Measurements from ENCODE around the gene GAGE12J. TPM values are rescaled to one million over a fixed set of nuclear protein-coding genes. Genes with fewer than 3 reads are reported as not detected.
"Not testable (repeated sequence)": the region's sequence is repeated elsewhere in the genome, so short reads cannot be mapped to it uniquely, and the experiment has no call there.

GAGE12J gene
- total RNA-seq, 4 donors from 2014 or later: not detected

GRCh38 chrX:49286581-49286980 is 35.3 kb upstream of the GAGE12J start:
- no peak for DNase-seq
- intact Hi-C loops (cut with DNase I; ENCODE audit: low total_unique reads): no loop called here
- no peak for TF ChIP-seq POLR2A (IDR thresholded peaks at IDR 0.05)
- TF ChIP-seq CTCF (IDR thresholded peaks at IDR 0.05): no peak
- Histone ChIP-seq H3K9me3 (no peaks in the 10 kb centered on the region), H3K4me3 (no peak overlapping the region), H3K27ac (no peak overlapping the region), H3K36me3 (no peaks in the 10 kb centered on the region), H3K4me1 (no peaks in the 10 kb centered on the region), H3K27me3 (no peaks in the 10 kb centered on the region)

DNA sequence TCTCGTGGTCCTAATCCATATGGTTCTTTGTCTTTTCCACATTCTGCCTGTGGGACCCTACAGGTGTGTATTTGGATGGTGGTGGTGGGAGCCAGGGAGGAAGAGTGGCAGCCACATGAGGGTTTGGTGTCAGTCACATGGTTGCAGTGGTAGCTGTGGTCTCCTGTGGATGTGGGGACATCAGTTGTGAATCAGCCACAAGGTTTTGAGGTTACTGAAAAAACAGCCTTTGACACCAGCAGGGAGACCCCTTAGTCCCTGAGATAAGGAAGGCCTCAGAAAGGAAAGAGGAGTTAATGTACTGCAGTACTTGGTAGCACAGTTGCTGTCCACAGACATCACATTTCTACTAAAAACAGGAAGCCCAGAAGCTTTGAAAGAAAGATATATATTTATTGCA is 34.2 kb upstream of the GAGE12J start:
- Histone ChIP-seq H3K27me3 (no peaks in the 10 kb centered on the region), H3K4me3 (no peak overlapping the region), H3K36me3 (no peaks in the 10 kb centered on the region), H3K27ac (no peak overlapping the region), H3K4me1 (no peaks in the 10 kb centered on the region), H3K9me3 (no peaks in the 10 kb centered on the region)
- intact Hi-C loops (cut with DNase I; ENCODE audit: low total_unique reads): no loop called here
- TF ChIP-seq POLR2A (IDR thresholded peaks at IDR 0.05): no peak
- no peak for TF ChIP-seq CTCF (IDR thresholded peaks at IDR 0.05)
- no peak for DNase-seq

- H3K4me1 ChIP-seq: no peaks in the 10 kb centered on the region
- no peaks in the 10 kb centered on the region for H3K36me3 ChIP-seq
- intact Hi-C loops (cut with DNase I; ENCODE audit: low total_unique reads): no loop called here
- no peaks in the 10 kb centered on the region for H3K9me3 ChIP-seq
- TF ChIP-seq CTCF (IDR thresholded peaks at IDR 0.05) (no peak), POLR2A (IDR thresholded peaks at IDR 0.05) (no peak)
- H3K27ac ChIP-seq: no peak overlapping the region
- no peaks in the 10 kb centered on the region for H3K27me3 ChIP-seq
- H3K4me3 ChIP-seq: no peak overlapping the region
- no peak for DNase-seq
Measured at GRCh38 chrX:49290215-49290614, 31.6 kb upstream of the GAGE12J start.

GRCh38 chrX:49291615-49292337 is 30.1 kb upstream of the GAGE12J start:
- no peaks in the 10 kb centered on the region for H3K4me1 ChIP-seq
- H3K27me3 ChIP-seq: no peaks in the 10 kb centered on the region
- peak; percentile 52 to 54 for DNase-seq
- peak; percentile 44 to 67 (median 44) for TF ChIP-seq CTCF (IDR thresholded peaks at IDR 0.05)
- no peak for TF ChIP-seq POLR2A (IDR thresholded peaks at IDR 0.05)
- H3K9me3 ChIP-seq: no peaks in the 10 kb centered on the region
- H3K27ac ChIP-seq: no peak overlapping the region
- intact Hi-C loops (cut with DNase I; ENCODE audit: low total_unique reads): no loop called here
- H3K36me3 ChIP-seq: no peaks in the 10 kb centered on the region
- H3K4me3 ChIP-seq: no peak overlapping the region

- intact Hi-C loops (cut with DNase I; ENCODE audit: low total_unique reads): no loop called here
- no peak for TF ChIP-seq POLR2A (IDR thresholded peaks at IDR 0.05)
- TF ChIP-seq CTCF (IDR thresholded peaks at IDR 0.05): no peak
Measured at GRCh38 chrX:49292400-49293362, 29.2 kb upstream of the GAGE12J start.

GRCh38 chrX:49299293-49299692 is 22.5 kb upstream of the GAGE12J start:
- H3K4me3 ChIP-seq; intact Hi-C loops (cut with DNase I; ENCODE audit: low total_unique reads); H3K36me3 ChIP-seq; H3K9me3 ChIP-seq; H3K4me1 ChIP-seq; H3K27me3 ChIP-seq; H3K27ac ChIP-seq; DNase-seq: not testable (repeated sequence)

More at GRCh38 chrX:49292400-49293362, 29.2 kb upstream of the GAGE12J start:
- no peak overlapping the region for H3K4me3 ChIP-seq
- DNase-seq: no peak
- H3K4me1 ChIP-seq: no peaks in the 10 kb centered on the region
- no peaks in the 10 kb centered on the region for H3K36me3 ChIP-seq
- H3K27ac ChIP-seq: no peak overlapping the region
- no peaks in the 10 kb centered on the region for H3K9me3 ChIP-seq
- no peaks in the 10 kb centered on the region for H3K27me3 ChIP-seq

Measured in uterus (tissue), 4 donors.